Transverse colon (tissue), 4 donors: Measurements from ENCODE around the gene ADAMTS19. TPM values are rescaled to one million over a fixed set of nuclear protein-coding genes. Genes with fewer than 3 reads are reported as not detected.

ENCODE experiments used
- DNase-seq: peaks from one replicate; pipeline ENCODE4 v3.0.0-alpha.2; 2019
- H3K27ac ChIP-seq, 4 donors: fragments of 200-600 bp; sonication (generic); 2 replicates each; pipeline ENCODE4 v1.5.1; 2016 to 2018; ENCODE audit warnings: inconsistent platforms in 4 of 4
- H3K27me3 ChIP-seq: fragments of 200-600 bp; sonication (generic); 2 replicates; pipeline ENCODE4 v1.5.1; 2017; ENCODE audit warnings: inconsistent platforms
- H3K36me3 ChIP-seq, 4 donors: fragments of 200-600 bp; sonication (generic); 2 replicates each; pipeline ENCODE4 v1.5.1; 2017 to 2019; ENCODE audit warnings: inconsistent platforms in 4 of 4
- H3K4me1 ChIP-seq, 4 donors: fragments of 200-600 bp; sonication (generic); 2 replicates each; pipeline ENCODE4 v1.5.1; 2017 to 2020; ENCODE audit warnings: inconsistent platforms in 4 of 4
- H3K4me3 ChIP-seq, 4 donors: fragments of 200-600 bp; sonication (generic); 1 replicate in 1 of 4; 2 replicates in 3 of 4; pipeline versions ENCODE4 v1.5.1 to v1.6.1; 2017 to 2019; ENCODE audit warnings: inconsistent platforms in 4 of 4
- H3K9me3 ChIP-seq, 2 donors: fragments of 200-600 bp; sonication (generic); 2 replicates each; pipeline ENCODE4 v1.5.1; 2017 to 2019; ENCODE audit warnings: inconsistent platforms in 2 of 2
- EP300 ChIP-seq: sonication (generic); formaldehyde crosslinking; IDR thresholded peaks from one replicate; pipeline ENCODE4 v1.6.1; 2017; ENCODE audit warnings: antibody characterized with exemption, low read depth
- POLR2A ChIP-seq: fragments of 450-650 bp; IDR thresholded peaks from one replicate; pipeline ENCODE4 v1.6.1; 2016; ENCODE audit warnings: antibody characterized with exemption, mild to moderate bottlenecking, moderate library complexity
- POLR2AphosphoS5 ChIP-seq, 3 donors: sonication (generic); formaldehyde crosslinking; IDR thresholded peaks; one replicate each; pipeline ENCODE4 v1.6.1; 2016; ENCODE audit warnings: antibody characterized with exemption in 3 of 3
- WGBS, 2 donors: methylation state at CpG; one replicate each; pipeline ENCODE4 v1.1.5; 2018; ENCODE audit warnings: low coverage in 1 of 2; 5-methylcytosine and 5-hydroxymethylcytosine counted together
- in situ Hi-C, 4 donors: fragments of 200-750 bp; cut with MboI; loops; one replicate each; pipeline versions ENCODE4 v1.15.0 to v1.15.1; 2017; ENCODE audit warnings: low sequenced_read_pairs in 3 of 4, low pct_ligation_motif_present in 1 of 4, low pct_unique_long_range_greater_than_20kb in 1 of 4
- intact Hi-C: fragments of 100-400 bp; cut with DNase I; formaldehyde crosslinking; loops from one replicate; pipeline ENCODE4 v1.15.1; 2023; ENCODE audit warnings: low total_unique reads
- total RNA-seq, 4 donors: library from RNA; depleted of rRNA; stranded (reverse); fragments of >200 nt; gene quantifications; one replicate each; pipeline ENCODE4 v1.1.0, GENCODE V29; 2016
- TF ChIP-seq, protein P1 (sequence below), 5 experiments: fragments of 200-600 bp in 3 of 5; fragments of 450-650 bp in 2 of 5; sonication (generic) in 3 of 5; IDR thresholded peaks; 1 replicate in 2 of 5; 2 replicates in 3 of 5; pipeline ENCODE4 v1.5.1; 2016 to 2017; ENCODE audit warnings: antibody characterized with exemption in 5 of 5, inconsistent platforms in 3 of 5, mild to moderate bottlenecking in 2 of 5, moderate library complexity in 1 of 5

The ADAMTS19 gene
- total RNA-seq, 4 donors from 2014 or later, result 0.16 to 0.96 TPM; not detected in 2

DNA sequence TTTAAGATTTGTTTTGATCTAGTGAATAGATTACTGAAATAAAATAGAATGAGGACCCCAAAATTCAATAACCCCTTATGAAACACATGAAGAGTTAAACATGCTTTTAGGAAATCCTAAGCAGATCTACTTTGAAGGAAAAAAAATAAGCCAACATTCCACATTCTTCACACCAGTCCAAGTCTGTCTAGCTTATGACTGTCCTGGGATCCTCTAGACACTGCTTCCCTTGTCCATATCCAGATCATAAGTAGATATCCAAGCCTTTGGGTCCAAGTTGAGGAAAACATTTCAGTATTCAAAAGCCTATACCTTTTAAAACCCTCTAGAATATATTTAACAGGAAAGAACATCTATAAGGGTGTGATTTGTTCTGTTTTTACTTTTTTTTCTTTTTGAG lies 228.9 kb downstream of the ADAMTS19 start:
- in situ Hi-C loops, result no loop called here

DNA sequence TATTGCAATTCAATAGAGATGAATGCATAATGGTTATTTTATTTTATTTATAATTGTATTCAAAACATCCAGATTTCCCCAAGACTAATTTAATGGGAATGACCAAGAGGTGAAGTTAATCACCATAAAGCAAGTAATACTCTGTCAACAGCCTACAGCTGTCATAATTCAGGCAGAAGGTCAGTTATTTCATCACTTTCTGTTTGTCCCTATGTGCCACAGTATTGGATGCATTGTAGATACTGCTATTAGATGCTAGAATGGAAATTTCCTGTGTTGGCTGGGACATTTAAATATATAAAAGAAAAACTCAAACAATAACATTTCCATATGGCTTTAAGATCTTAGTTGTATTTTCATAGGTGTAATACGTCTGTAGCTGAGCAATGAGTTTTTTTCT lies 231.1 kb downstream of the ADAMTS19 start:
- Histone ChIP-seq H3K27ac (no peak overlapping the region), H3K9me3 (no peaks in the 10 kb centered on the region), H3K36me3 (no peaks in the 10 kb centered on the region), H3K4me1 (peaks cover 0 to 9% (median 0%) of the 10 kb centered on the region in 4 donors), H3K4me3 (no peak overlapping the region), H3K27me3 (no peaks in the 10 kb centered on the region)
- in situ Hi-C loops, result no loop called here
- WGBS, 2 donors, result 73 to 82% methylated on average over 1 of the region's 1 CpG
- intact Hi-C loops, result no loop called here
- DNase-seq, result no peak
- TF ChIP-seq, protein P1, sequence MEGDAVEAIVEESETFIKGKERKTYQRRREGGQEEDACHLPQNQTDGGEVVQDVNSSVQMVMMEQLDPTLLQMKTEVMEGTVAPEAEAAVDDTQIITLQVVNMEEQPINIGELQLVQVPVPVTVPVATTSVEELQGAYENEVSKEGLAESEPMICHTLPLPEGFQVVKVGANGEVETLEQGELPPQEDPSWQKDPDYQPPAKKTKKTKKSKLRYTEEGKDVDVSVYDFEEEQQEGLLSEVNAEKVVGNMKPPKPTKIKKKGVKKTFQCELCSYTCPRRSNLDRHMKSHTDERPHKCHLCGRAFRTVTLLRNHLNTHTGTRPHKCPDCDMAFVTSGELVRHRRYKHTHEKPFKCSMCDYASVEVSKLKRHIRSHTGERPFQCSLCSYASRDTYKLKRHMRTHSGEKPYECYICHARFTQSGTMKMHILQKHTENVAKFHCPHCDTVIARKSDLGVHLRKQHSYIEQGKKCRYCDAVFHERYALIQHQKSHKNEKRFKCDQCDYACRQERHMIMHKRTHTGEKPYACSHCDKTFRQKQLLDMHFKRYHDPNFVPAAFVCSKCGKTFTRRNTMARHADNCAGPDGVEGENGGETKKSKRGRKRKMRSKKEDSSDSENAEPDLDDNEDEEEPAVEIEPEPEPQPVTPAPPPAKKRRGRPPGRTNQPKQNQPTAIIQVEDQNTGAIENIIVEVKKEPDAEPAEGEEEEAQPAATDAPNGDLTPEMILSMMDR (IDR thresholded peaks at IDR 0.05), result no peak
- no peak for TF ChIP-seq POLR2A
- TF ChIP-seq POLR2AphosphoS5 (IDR thresholded peaks at IDR 0.05), result no peak
- TF ChIP-seq EP300, result no peak

More for the DNA sequence above, 228.9 kb downstream of the ADAMTS19 start:
- Histone ChIP-seq H3K27me3 (no peaks in the 10 kb centered on the region), H3K36me3 (no peaks in the 10 kb centered on the region), H3K27ac (no peak overlapping the region), H3K4me1 (no peaks in the 10 kb centered on the region), H3K9me3 (no peaks in the 10 kb centered on the region), H3K4me3 (no peak overlapping the region)
- intact Hi-C loops, result no loop called here
- no peak for TF ChIP-seq POLR2A
- TF ChIP-seq EP300, result no peak
- TF ChIP-seq POLR2AphosphoS5 (IDR thresholded peaks at IDR 0.05), result no peak
- TF ChIP-seq, protein P1 (IDR thresholded peaks at IDR 0.05), result no peak
- DNase-seq, result no peak

DNA sequence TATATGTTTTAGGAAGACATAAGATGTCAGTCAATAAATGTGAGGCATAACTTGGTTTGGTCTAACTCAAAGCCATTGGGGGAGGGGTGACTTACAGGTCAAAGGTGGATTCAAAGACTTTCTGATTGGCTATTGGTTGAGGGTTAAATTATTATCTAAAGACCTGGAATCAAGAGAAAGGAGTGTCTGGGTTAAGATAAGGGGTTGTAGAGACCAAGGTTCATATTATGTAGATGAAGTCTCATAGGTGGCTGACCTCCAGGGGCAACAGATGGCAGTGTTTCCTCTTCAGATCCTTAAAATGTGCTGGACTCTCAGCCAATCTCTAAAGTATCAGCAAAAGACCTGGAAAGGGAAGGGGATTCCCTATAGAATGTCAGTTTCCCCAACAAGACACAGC lies 236.5 kb downstream of the ADAMTS19 start:
- Histone ChIP-seq H3K36me3 (no peaks in the 10 kb centered on the region), H3K4me1 (peaks cover 0 to 10% (median 0%) of the 10 kb centered on the region in 4 donors), H3K9me3 (no peaks in the 10 kb centered on the region), H3K27me3 (no peaks in the 10 kb centered on the region), H3K27ac (no peak overlapping the region), H3K4me3 (no peak overlapping the region)
- TF ChIP-seq POLR2AphosphoS5 (IDR thresholded peaks at IDR 0.05), result no peak
- TF ChIP-seq, protein P1 (IDR thresholded peaks at IDR 0.05), result no peak
- TF ChIP-seq EP300, result no peak
- TF ChIP-seq POLR2A, result no peak
- in situ Hi-C loops, result no loop called here
- intact Hi-C loops, result no loop called here
- no peak for DNase-seq

DNA sequence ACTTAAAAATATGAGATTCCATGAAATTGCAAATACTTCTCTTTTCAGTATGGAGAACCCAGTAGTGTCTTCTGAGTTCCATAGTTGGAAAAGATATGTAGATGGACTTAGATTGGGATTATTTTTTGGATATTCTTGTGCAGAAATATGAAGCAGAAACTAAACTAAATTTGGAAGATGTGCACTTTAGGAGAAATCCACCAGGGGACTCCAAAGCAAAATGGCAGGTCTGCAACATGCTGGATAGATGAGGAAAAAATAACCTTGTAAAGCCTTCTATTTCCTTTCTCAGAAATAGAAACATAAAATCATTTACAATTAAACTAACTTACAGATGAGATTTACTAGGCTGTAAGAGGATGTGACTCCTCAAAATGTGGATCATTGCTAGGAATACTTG lies 238.6 kb downstream of the ADAMTS19 start:
- no peak for DNase-seq
- in situ Hi-C loops (no loop called here), intact Hi-C loops (no loop called here)
- Histone ChIP-seq H3K36me3 (no peaks in the 10 kb centered on the region), H3K27ac (no peak overlapping the region), H3K27me3 (no peaks in the 10 kb centered on the region), H3K4me1 (peaks cover 0 to 10% (median 0%) of the 10 kb centered on the region in 4 donors), H3K9me3 (no peaks in the 10 kb centered on the region), H3K4me3 (no peak overlapping the region)
- no peak for TF ChIP-seq POLR2AphosphoS5 (IDR thresholded peaks at IDR 0.05)
- TF ChIP-seq POLR2A, result no peak
- no peak for TF ChIP-seq EP300
- TF ChIP-seq, protein P1 (IDR thresholded peaks at IDR 0.05), result no peak
